DND-41 (cell line): ENCODE data around the gene UIMC1.
"Not testable (repeated sequence)": the region's sequence is repeated elsewhere in the genome, so short reads cannot be mapped to it uniquely, and the experiment has no call there.

Experiments used
- EZH2 ChIP-seq: IDR thresholded peaks from 3 replicates; pipeline ENCODE4 v1.6.1; 2012; ENCODE audit warnings: borderline replicate concordance, low read depth, mild to moderate bottlenecking, moderate library complexity, low read length, inconsistent platforms; ENCODE audit not compliant: severe bottlenecking
- TF ChIP-seq, protein P1 (sequence below): IDR thresholded peaks from 2 replicates; pipeline ENCODE4 v1.5.1; 2012; ENCODE audit warnings: borderline replicate concordance, low read length, moderate library complexity, mild to moderate bottlenecking; ENCODE audit not compliant: poor library complexity, severe bottlenecking; ENCODE audit errors: extremely low read depth

- TF ChIP-seq, protein P1, sequence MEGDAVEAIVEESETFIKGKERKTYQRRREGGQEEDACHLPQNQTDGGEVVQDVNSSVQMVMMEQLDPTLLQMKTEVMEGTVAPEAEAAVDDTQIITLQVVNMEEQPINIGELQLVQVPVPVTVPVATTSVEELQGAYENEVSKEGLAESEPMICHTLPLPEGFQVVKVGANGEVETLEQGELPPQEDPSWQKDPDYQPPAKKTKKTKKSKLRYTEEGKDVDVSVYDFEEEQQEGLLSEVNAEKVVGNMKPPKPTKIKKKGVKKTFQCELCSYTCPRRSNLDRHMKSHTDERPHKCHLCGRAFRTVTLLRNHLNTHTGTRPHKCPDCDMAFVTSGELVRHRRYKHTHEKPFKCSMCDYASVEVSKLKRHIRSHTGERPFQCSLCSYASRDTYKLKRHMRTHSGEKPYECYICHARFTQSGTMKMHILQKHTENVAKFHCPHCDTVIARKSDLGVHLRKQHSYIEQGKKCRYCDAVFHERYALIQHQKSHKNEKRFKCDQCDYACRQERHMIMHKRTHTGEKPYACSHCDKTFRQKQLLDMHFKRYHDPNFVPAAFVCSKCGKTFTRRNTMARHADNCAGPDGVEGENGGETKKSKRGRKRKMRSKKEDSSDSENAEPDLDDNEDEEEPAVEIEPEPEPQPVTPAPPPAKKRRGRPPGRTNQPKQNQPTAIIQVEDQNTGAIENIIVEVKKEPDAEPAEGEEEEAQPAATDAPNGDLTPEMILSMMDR = not testable (repeated sequence)
- TF ChIP-seq EZH2 = not testable (repeated sequence)
Observed at GRCh38 chr5:176983112-176983511, 23.5 kb downstream of the UIMC1 start.
